NCI-H2227 (cell line): Measurements from ENCODE around the gene COMMD9.

ENCODE experiments used
- DNase-seq: peaks from one replicate; lab custom pipeline; 2025; ENCODE audit not compliant: unreplicated experiment; lab: John Stamatoyannopoulos, UW

Gene COMMD9

GRCh38 chr11:36258730-36259360 is 30.4 kb downstream of the COMMD9 start:
- DNase-seq: peak; percentile 29

DNA sequence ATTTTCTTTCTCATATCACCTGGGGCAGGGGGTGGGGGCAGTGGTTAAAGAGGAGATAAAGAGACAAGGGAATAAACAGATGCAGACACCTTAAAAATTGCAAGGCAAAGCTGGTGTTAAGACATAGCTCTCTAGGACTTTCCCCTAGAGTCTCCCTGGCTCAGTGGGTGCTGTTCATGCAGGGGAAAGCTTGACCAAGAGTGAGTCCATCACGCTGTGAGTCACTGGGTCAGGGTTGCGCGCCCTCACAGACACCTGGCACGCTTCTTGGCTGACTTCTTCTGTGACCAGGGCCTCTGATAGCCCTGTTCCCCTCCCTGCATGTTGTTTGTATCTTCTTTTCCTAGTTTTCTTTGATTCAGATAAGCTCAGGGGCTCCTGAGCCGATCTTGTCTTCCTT is 31.9 kb downstream of the COMMD9 start:
- DNase-seq: no peak

GRCh38 chr11:36254713-36255112 is 34.5 kb downstream of the COMMD9 start:
- DNase-seq: no peak

GRCh38 chr11:36253238-36253637 is 36.0 kb downstream of the COMMD9 start:
- DNase-seq: peak; percentile 71

GRCh38 chr11:36251823-36252222 is 37.4 kb downstream of the COMMD9 start:
- no peak for DNase-seq

- DNase-seq: no peak
These were observed 40.0 kb downstream of the COMMD9 start for GRCh38 chr11:36249246-36249645.

DNA sequence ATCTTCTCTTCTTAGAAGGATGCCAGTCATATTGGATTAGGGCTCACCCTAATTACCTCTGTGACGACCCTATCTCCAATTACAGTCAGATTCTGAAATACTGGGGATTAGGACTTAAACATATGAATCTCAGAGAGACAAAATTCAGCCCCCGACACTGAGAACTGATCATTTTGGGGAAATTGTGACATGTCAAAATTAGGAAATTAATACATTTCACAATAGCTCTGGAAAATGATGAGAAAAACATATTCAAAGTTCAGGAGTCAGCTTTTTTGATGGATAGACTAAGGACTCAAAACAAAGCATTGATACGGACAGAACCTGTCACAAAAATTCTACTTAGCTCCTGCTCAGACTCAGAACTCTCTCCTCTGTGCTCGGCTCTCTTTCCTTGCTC is 40.8 kb downstream of the COMMD9 start:
- no peak for DNase-seq

DNA sequence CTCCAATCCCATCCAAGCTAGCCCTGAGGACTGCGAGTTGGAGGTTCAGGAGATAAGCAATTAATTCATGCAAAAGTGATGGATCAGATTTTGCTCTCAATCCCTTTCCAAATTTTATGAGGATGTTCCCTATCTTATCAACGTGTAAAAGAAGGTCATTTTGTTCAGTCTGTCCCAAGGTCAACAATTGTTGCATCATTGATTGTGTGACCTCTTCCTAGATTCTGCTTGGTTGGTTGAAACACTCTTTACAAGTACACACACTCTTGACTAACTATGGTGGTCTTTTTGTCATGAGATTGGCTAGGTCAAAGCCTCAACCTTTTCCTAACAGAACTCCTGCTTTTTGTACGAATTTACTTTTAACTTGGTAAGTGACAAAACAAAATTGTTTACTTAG is 41.7 kb downstream of the COMMD9 start:
- no peak for DNase-seq

GRCh38 chr11:36243641-36244040 is 45.6 kb downstream of the COMMD9 start:
- DNase-seq: no peak

- no peak for DNase-seq
These were observed 47.7 kb downstream of the COMMD9 start for GRCh38 chr11:36241497-36241896.

DNA sequence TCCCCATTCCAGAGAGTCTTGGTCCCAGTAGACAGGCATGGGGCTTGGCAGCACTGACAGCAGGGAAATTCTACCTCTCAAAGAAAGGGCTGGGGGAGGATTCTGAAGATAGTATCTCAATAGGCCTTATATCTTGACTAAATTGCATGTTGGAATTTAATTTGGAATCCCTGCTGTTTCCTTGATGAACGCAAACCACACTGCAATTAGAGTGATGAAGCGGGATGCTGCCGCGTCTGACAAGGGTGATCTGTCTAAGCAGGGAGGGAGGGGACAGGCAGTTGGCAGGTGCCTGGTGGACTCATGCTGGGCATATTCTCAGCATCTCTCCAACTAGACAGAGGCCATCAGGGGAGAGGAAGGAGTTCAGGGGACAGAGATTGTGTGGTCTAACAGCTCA is 48.4 kb downstream of the COMMD9 start:
- peak; percentile 80 for DNase-seq

GRCh38 chr11:36240173-36240572 is 49.1 kb downstream of the COMMD9 start:
- no peak for DNase-seq

DNA sequence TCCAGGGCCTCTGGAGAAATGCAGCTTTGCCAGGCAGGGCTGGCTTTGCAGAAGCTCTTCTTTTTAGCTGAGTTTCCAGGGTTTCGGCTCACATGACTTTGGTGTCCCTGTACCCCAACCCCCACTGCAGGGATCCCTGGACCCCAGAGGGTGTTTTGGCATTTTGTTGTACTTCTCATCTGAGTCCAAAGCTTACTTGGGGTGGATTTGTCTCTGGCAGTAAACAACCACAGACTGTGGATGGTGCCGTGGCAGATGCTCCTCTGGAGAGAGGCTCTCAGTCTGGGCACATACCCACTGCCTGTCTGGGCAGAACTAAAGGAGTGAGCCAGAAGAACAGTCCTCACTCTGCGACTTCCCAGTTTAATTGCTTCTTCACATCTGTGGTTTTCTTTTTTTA is 49.6 kb downstream of the COMMD9 start:
- no peak for DNase-seq

DNA sequence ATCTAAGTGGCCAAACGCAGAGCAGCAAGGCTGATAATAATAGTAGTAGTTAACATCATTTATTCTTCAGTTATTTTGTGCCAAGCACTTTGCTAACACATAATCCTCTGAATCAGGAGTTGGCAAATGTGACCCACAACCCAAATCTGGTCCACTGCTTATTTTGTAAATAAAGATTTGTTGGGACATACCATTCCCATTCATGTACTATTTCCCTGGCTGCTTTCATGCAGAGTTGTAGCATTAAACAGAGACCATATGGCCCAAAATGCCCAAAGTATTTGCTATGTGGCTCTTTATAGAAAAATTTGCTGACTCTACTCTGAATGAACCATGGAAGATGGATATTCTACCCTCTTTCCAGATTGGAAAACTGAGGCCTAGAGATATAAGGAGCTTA is 50.3 kb downstream of the COMMD9 start:
- no peak for DNase-seq

- DNase-seq: no peak
These were observed 51.1 kb downstream of the COMMD9 start for GRCh38 chr11:36238036-36238631.

DNA sequence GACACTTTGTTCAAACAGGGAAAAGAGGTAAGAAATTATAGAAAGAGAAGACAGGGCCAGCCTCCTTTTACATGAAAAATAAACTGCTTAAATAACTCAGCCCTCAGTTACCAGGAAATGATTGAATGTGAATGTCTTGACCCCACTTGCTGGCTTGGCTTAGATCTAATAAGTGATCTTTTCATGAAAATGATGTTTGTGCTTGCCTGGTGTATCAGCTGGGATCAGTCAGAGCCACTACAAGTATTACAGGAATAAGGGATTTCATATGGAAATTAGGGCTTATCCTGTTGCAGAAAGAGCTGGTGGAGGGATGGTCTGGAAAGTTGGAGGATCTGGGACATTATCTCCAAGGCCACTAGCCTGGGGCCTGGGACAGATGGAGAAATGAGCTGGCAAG is 51.8 kb downstream of the COMMD9 start:
- DNase-seq: no peak

- no peak for DNase-seq
These were observed 53.5 kb downstream of the COMMD9 start for GRCh38 chr11:36235750-36236149.

- no peak for DNase-seq
These were observed 54.4 kb downstream of the COMMD9 start for GRCh38 chr11:36234825-36235224.

GRCh38 chr11:36233204-36233603 is 56.0 kb downstream of the COMMD9 start:
- peak; percentile 42 for DNase-seq

DNA sequence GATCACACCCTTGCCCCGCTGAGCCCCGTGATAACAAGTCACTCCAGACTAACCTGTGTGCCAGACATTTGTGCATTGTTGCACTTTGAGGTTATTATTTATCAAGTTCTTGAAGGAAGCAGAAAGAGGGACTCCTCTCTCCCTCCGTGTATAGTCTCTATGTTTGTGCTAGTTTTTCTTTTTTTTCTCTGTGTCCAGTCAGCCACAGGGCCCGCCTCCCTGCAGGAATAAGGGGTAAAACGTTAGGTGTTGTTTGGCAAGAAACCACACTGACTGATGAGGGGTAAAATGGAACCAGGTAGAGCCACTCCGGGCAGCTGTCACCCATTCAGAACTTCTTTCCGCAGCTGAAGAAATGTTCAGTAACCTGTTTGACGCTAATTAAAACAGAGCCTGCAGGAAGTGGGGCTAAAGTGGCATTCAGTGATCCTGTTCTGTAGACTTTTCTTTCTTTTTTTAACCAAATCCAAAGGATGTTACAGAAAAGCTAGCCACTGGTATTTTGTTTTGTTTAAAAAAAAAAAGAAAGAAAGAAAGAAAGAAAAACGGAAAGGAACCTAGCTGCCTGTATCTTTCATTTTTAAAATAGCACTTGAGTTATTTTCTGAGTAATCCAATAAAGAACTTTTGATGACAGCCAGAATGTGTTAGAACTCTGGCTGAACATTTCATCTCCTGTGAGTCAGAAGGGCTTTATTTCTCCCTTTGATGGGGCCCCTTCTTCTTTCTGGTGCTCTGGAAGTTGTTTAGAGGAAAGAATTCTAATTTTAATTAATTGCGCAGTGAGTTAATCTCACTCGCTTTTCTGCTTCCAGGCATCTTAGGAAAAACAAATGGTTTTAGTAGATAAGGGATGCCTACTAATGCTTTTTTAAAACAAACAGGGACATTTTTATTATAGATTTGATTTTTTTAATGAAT is 58.2 kb downstream of the COMMD9 start:
- DNase-seq: no peak

GRCh38 chr11:36229091-36229705 is 60.0 kb downstream of the COMMD9 start:
- DNase-seq: no peak

DNA sequence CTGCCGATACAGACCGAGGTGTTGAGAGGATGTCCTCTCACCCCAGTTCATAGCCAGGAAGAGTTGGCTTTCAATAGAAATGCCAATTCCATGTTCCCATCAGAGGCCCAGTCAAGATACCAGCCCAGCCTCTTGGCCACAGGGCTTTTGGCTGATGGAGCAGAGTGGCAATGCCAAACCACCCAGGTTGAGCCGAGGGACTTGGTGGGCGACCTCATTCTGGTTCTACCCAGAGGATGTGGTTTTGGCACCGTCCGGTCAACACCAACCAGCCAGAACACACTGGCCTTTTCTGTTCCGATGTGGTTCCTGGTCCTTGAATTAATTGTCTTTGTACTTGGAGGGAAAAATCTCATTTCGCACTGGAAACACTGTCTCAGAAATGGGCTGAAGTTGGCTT is 60.5 kb downstream of the COMMD9 start:
- DNase-seq: no peak
